ENCODE results near the gene FERMT1. TPM values are rescaled to one million over a fixed set of nuclear protein-coding genes. Genes with fewer than 3 reads are reported as not detected.

The FERMT1 gene
- total RNA-seq, result under 1 TPM; 0.12 to 0.14 TPM

GRCh38 chr20:6122873-6123648 lies at the start of gene FERMT1:
Gene FERMT1 (minus strand): TSS chr20:6123030. CDS start chr20:6119554, 3,476 bp downstream.
- peak; percentile 54 for DNase-seq
- no peaks in the 10 kb centered on the region for H3K36me3 Mint-ChIP-seq (ENCODE audit: low read depth)
- peak within 1 kb of the TSS; percentile 51 for H3K4me3 Mint-ChIP-seq
- H3K4me1 Mint-ChIP-seq (ENCODE audit: low read depth), result peaks cover 2% of the 10 kb centered on the region
- H3K27ac Mint-ChIP-seq, result no peak within 1 kb of the TSS
- CTCF ChIA-PET, result interaction anchor here (1.0 kb wide), 1 partner anchor 20 kb away, joined by 3 read pairs; no protein-coding TSS in a partner anchor
- no peaks in the 10 kb centered on the region for H3K9me3 Mint-ChIP-seq
- intact Hi-C loops (cut with micrococcal nuclease), result no loop called here
- peaks cover 38% of the 10 kb centered on the region for H3K27me3 Mint-ChIP-seq (ENCODE audit: low read depth)

DNA sequence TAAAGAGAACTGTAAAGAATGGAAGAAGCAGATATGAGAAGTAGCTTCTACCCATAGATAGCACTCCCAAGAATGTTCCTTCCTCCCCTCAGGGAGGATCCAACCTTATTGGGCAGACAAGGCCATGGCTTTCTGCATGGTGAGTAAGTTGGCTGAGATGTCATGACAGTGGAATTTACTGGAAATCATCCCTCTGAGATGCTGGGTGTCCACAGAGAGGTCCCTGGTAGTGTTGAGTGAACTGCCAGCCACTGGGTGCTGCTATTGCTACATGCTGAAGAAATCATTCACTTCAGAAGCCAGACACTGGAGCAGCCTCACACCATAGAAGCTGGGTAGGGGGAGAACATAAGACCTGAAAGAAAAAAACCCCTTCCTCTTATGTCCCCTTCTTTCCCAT lies 46.4 kb upstream of the FERMT1 start:
- DNase-seq, result no peak
- peaks cover 3% of the 10 kb centered on the region for H3K27me3 Mint-ChIP-seq (ENCODE audit: low read depth)
- CTCF ChIA-PET, result interaction anchor here (0.9 kb wide), 1 partner anchor 543 kb away, joined by 3 read pairs; no protein-coding TSS in a partner anchor
- no peaks in the 10 kb centered on the region for H3K36me3 Mint-ChIP-seq (ENCODE audit: low read depth)
- H3K4me3 Mint-ChIP-seq, result no peak overlapping the region
- H3K27ac Mint-ChIP-seq, result no peak overlapping the region
- H3K9me3 Mint-ChIP-seq, result peaks cover 5% of the 10 kb centered on the region
- H3K4me1 Mint-ChIP-seq (ENCODE audit: low read depth), result no peaks in the 10 kb centered on the region
- intact Hi-C loops (cut with micrococcal nuclease), result no loop called here

GRCh38 chr20:6168204-6168603 lies 45.4 kb upstream of the FERMT1 start:
- CTCF ChIA-PET, result no interaction called here
- H3K9me3 Mint-ChIP-seq, result peaks cover 5% of the 10 kb centered on the region
- peaks cover 4% of the 10 kb centered on the region for H3K27me3 Mint-ChIP-seq (ENCODE audit: low read depth)
- no peak overlapping the region for H3K4me3 Mint-ChIP-seq
- H3K27ac Mint-ChIP-seq, result no peak overlapping the region
- no peaks in the 10 kb centered on the region for H3K36me3 Mint-ChIP-seq (ENCODE audit: low read depth)
- DNase-seq, result no peak
- intact Hi-C loops (cut with micrococcal nuclease), result no loop called here
- H3K4me1 Mint-ChIP-seq (ENCODE audit: low read depth), result no peaks in the 10 kb centered on the region

DNA sequence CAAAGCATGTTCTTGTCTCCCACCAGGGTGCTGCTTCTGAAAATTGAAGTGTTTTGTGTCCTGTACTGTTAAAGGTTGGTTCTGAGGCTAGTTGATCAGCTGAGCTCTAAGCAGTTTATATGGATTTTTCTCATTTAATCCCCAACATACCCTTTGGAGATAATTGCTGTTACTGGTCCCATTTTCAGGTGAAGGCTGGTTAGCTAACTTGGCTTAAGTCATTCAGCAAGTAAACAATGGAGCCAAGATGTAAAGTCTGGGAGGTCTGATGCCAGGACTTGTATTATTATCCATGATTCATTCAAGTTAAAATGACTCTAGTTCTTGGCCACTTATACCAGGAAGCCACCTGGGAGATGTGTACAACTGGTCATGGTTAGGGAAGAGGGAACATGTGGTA lies 42.5 kb upstream of the FERMT1 start:
- no peaks in the 10 kb centered on the region for H3K36me3 Mint-ChIP-seq (ENCODE audit: low read depth)
- DNase-seq, result no peak
- no peaks in the 10 kb centered on the region for H3K4me1 Mint-ChIP-seq (ENCODE audit: low read depth)
- no peak overlapping the region for H3K27ac Mint-ChIP-seq
- no peak overlapping the region for H3K4me3 Mint-ChIP-seq
- H3K27me3 Mint-ChIP-seq (ENCODE audit: low read depth), result peaks cover 6% of the 10 kb centered on the region
- no peaks in the 10 kb centered on the region for H3K9me3 Mint-ChIP-seq
- CTCF ChIA-PET, result no interaction called here
- intact Hi-C loops (cut with micrococcal nuclease), result no loop called here

DNA sequence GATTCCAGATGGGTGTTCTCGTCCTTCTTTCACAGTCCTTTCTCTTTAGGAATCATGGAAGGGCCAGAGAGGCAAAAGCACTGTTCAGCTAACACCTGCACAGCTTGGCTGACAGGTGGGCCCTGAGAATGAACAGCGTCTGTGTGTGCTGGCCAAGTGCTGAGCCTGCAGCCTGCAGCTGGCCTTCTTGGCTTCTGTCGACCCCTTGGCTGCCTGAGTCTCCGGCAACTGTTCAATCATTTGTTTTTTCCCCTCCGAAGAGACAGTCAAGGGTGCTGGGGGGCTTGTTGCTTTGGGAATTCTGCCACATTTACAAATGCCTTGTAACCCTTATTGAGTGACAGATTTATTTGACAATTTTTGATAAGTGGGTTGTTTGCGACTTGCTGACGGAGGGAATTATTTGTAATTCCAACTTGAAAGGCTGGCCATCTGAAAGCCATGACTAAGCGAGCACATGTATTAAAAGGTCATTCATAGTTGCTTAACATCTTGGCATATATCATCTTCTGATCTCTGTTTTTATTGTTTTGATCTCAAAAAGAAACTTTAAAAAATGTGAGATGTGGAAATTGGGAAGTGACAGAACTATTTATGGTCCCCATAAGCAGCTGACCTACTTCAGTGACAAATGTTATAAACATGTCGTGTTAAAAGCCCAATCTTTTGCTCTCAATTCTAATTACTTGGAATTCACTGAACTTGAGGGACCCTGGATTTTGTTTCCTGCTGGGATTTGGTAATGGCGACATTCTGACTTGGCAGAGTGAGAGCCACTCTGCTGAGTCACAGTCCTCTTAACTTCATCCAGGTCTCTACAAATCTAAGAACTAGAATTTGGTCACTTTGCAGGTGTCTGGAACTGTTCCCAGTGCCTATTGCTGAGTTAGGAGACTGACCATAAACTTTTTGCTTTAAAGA lies 41.9 kb upstream of the FERMT1 start:
- Mint-ChIP-seq H3K27me3 (ENCODE audit: low read depth) (peaks cover 6% of the 10 kb centered on the region), H3K27ac (no peak overlapping the region), H3K4me3 (no peak overlapping the region), H3K4me1 (ENCODE audit: low read depth) (no peaks in the 10 kb centered on the region), H3K9me3 (no peaks in the 10 kb centered on the region), H3K36me3 (ENCODE audit: low read depth) (no peaks in the 10 kb centered on the region)
- no peak for DNase-seq
- CTCF ChIA-PET, result no interaction called here
- intact Hi-C loops (cut with micrococcal nuclease), result no loop called here

- DNase-seq, result no peak
- intact Hi-C loops (cut with micrococcal nuclease), result no loop called here
- H3K9me3 Mint-ChIP-seq, result peaks cover 14% of the 10 kb centered on the region
- H3K27me3 Mint-ChIP-seq (ENCODE audit: low read depth), result peaks cover 11% of the 10 kb centered on the region
- no peaks in the 10 kb centered on the region for H3K4me1 Mint-ChIP-seq (ENCODE audit: low read depth)
- no peak overlapping the region for H3K4me3 Mint-ChIP-seq
- CTCF ChIA-PET, result no interaction called here
- no peaks in the 10 kb centered on the region for H3K36me3 Mint-ChIP-seq (ENCODE audit: low read depth)
- H3K27ac Mint-ChIP-seq, result no peak overlapping the region
Observed at GRCh38 chr20:6160736-6161135, 37.9 kb upstream of the FERMT1 start.

DNA sequence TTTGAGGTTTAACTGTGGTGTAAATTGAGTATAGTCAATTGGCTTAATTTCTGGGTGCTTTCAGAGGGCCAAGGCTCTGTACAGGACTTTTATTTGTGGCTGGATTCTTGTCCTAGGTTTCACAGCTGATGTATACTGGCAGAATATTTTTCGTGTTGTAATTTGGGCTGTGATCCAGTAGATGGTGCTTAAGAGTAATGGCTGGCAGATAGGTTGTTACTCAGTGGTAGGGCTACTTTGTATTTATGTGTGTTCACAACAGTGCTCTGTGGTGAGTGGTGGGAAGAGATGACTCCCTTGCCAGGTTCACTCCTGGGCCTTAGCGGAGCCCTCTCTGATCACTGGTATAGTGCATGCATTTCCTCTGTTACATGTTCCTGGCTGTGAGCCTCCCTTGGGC lies 34.5 kb upstream of the FERMT1 start:
- Mint-ChIP-seq H3K36me3 (ENCODE audit: low read depth) (no peaks in the 10 kb centered on the region), H3K4me3 (no peak overlapping the region), H3K4me1 (ENCODE audit: low read depth) (no peaks in the 10 kb centered on the region), H3K9me3 (peaks cover 14% of the 10 kb centered on the region), H3K27me3 (ENCODE audit: low read depth) (peaks cover 20% of the 10 kb centered on the region), H3K27ac (no peak overlapping the region)
- no peak for DNase-seq
- CTCF ChIA-PET, result interaction anchor here (0.6 kb wide), 1 partner anchor 1219 kb away, joined by 3 read pairs; no protein-coding TSS in a partner anchor
- intact Hi-C loops (cut with micrococcal nuclease), result no loop called here

DNA sequence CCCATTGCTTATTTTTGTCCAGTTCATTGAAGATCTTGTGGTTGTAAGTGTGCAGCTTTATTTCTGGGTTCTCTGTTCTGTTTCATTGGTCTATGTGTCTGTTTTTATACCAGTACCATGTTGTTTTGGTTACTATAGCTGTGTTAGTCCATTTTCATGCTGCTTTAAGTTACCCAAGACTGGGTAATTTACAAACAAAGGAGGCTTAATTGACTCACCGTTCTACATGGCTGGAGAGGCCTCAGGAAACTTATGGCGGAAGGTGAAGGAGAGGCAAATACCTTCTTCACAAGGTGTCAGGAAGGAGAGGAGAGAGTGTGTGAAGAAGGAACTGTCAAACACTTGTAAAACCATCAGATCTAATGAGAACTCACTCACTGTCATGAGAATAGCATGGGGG lies 29.9 kb upstream of the FERMT1 start:
- H3K27ac Mint-ChIP-seq, result no peak overlapping the region
- no peak overlapping the region for H3K4me3 Mint-ChIP-seq
- no peak for DNase-seq
- intact Hi-C loops (cut with micrococcal nuclease), result no loop called here
- H3K27me3 Mint-ChIP-seq (ENCODE audit: low read depth), result peaks cover 24% of the 10 kb centered on the region
- no peaks in the 10 kb centered on the region for H3K4me1 Mint-ChIP-seq (ENCODE audit: low read depth)
- H3K9me3 Mint-ChIP-seq, result peaks cover 14% of the 10 kb centered on the region
- CTCF ChIA-PET, result no interaction called here
- H3K36me3 Mint-ChIP-seq (ENCODE audit: low read depth), result no peaks in the 10 kb centered on the region

DNA sequence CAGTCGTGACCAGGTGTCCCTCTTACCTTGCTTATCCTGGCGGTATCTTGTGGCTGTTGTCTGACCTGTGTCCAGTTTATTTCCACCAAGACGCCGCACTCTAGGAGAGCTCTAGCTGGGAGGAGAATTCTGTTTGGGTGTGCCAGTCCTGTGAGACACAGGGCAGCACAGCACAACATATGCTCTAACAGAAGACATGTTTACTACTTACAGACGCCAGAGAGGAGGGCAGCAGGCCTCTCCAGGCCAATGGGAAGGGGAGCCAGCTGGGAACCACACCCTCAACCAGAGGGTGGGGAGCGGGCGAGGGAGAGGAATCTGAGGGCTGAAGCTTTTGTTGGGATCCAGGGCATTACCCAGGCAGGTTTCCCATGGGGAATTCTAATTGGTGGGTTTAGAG lies 25.2 kb upstream of the FERMT1 start:
- peaks cover 9% of the 10 kb centered on the region for H3K27me3 Mint-ChIP-seq (ENCODE audit: low read depth)
- peaks cover 2% of the 10 kb centered on the region for H3K9me3 Mint-ChIP-seq
- no peaks in the 10 kb centered on the region for H3K4me1 Mint-ChIP-seq (ENCODE audit: low read depth)
- H3K36me3 Mint-ChIP-seq (ENCODE audit: low read depth), result no peaks in the 10 kb centered on the region
- intact Hi-C loops (cut with micrococcal nuclease), result loop anchor here (10.0 kb wide), 1 partner anchor 437 kb away; no protein-coding TSS in a partner anchor
- no peak overlapping the region for H3K27ac Mint-ChIP-seq
- H3K4me3 Mint-ChIP-seq, result no peak overlapping the region
- CTCF ChIA-PET, result no interaction called here
- no peak for DNase-seq

- no peak overlapping the region for H3K27ac Mint-ChIP-seq
- H3K4me3 Mint-ChIP-seq, result no peak overlapping the region
- intact Hi-C loops (cut with micrococcal nuclease), result loop anchor here (2.0 to 10.0 kb wide), 5 partner anchors 442 to 1235 kb away; no protein-coding TSS in a partner anchor
- peak; percentile 67 for DNase-seq
- H3K9me3 Mint-ChIP-seq, result peaks cover 2% of the 10 kb centered on the region
- CTCF ChIA-PET, result interaction anchor here (0.6 to 0.7 kb wide), 2 partner anchors 210 to 516 kb away, joined by 3 read pairs; no protein-coding TSS in a partner anchor
- no peaks in the 10 kb centered on the region for H3K36me3 Mint-ChIP-seq (ENCODE audit: low read depth)
- H3K4me1 Mint-ChIP-seq (ENCODE audit: low read depth), result no peaks in the 10 kb centered on the region
- peaks cover 10% of the 10 kb centered on the region for H3K27me3 Mint-ChIP-seq (ENCODE audit: low read depth)
Observed at GRCh38 chr20:6142348-6142993, 19.6 kb upstream of the FERMT1 start.

DNA sequence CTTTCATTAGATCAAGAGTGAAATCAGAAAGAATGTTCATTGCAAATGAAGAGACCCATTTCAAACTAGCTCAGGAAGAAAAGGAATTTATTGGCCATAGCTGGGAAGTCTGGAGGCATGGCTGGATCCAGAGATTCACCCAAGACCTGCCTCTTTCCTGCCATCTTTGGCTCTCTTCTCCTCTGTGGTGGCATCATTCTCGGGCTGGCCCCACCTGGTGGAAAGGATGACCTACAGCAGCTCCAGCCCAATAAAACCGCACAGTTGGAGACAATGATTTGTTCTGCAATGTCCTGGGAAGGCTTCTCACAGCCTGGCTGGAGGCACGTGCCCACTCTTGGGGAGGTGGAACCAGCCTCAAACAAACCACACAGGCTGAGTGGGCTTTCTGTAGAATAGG lies 18.1 kb upstream of the FERMT1 start:
- H3K27ac Mint-ChIP-seq, result no peak overlapping the region
- H3K4me3 Mint-ChIP-seq, result no peak overlapping the region
- CTCF ChIA-PET, result interaction anchor here (0.5 to 1.7 kb wide), 9 partner anchors 9 to 883 kb away, joined by 3 to 8 read pairs (median 3); no protein-coding TSS in a partner anchor
- peak; percentile 14 for DNase-seq
- H3K4me1 Mint-ChIP-seq (ENCODE audit: low read depth), result no peaks in the 10 kb centered on the region
- H3K27me3 Mint-ChIP-seq (ENCODE audit: low read depth), result peaks cover 15% of the 10 kb centered on the region
- H3K9me3 Mint-ChIP-seq, result no peaks in the 10 kb centered on the region
- intact Hi-C loops (cut with micrococcal nuclease), result loop anchor here (5.0 to 10.0 kb wide), 4 partner anchors 444 to 1236 kb away; no protein-coding TSS in a partner anchor
- H3K36me3 Mint-ChIP-seq (ENCODE audit: low read depth), result no peaks in the 10 kb centered on the region

- H3K36me3 Mint-ChIP-seq (ENCODE audit: low read depth), result no peaks in the 10 kb centered on the region
- DNase-seq, result no peak
- intact Hi-C loops (cut with micrococcal nuclease), result no loop called here
- CTCF ChIA-PET, result no interaction called here
- H3K4me1 Mint-ChIP-seq (ENCODE audit: low read depth), result no peaks in the 10 kb centered on the region
- H3K27ac Mint-ChIP-seq, result no peak overlapping the region
- no peaks in the 10 kb centered on the region for H3K9me3 Mint-ChIP-seq
- H3K27me3 Mint-ChIP-seq (ENCODE audit: low read depth), result peaks cover 11% of the 10 kb centered on the region
- H3K4me3 Mint-ChIP-seq, result no peak overlapping the region
Observed at GRCh38 chr20:6135347-6135746, 12.5 kb upstream of the FERMT1 start.
